Measurements from ENCODE around the gene GNG10.

Gene GNG10

DNA sequence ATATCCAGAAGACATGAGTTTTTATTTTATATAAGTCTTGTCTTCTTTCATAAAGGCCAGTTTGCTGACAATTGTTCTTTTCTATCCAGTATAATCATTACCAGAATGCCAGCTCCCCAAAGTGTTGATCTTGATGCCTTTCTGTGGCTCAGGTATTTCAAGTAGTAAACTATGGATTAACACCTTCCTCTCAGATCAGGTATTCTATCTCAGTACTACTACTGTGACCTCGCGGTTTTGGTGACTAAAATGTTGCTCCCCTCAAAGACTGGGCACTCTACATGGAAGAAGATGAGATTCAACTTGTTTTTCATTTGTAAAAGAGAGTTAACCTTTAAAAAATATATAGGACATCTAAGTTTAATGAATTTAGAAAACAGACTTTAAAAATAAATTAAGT lies 58.1 kb downstream of the GNG10 start:
- H2AFZ ChIP-seq (ENCODE audit: low read depth, low read length, severe bottlenecking), result no peak overlapping the region
- TF ChIP-seq EZH2phosphoT487 (conservative IDR thresholded peaks at IDR 0.05; ENCODE audit: low read length), result no peak
- TF ChIP-seq, protein P1, sequence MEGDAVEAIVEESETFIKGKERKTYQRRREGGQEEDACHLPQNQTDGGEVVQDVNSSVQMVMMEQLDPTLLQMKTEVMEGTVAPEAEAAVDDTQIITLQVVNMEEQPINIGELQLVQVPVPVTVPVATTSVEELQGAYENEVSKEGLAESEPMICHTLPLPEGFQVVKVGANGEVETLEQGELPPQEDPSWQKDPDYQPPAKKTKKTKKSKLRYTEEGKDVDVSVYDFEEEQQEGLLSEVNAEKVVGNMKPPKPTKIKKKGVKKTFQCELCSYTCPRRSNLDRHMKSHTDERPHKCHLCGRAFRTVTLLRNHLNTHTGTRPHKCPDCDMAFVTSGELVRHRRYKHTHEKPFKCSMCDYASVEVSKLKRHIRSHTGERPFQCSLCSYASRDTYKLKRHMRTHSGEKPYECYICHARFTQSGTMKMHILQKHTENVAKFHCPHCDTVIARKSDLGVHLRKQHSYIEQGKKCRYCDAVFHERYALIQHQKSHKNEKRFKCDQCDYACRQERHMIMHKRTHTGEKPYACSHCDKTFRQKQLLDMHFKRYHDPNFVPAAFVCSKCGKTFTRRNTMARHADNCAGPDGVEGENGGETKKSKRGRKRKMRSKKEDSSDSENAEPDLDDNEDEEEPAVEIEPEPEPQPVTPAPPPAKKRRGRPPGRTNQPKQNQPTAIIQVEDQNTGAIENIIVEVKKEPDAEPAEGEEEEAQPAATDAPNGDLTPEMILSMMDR (IDR thresholded peaks at IDR 0.05; ENCODE audit: insufficient read depth, low read length, poor library complexity, severe bottlenecking), result no peak
- H3K27me3 ChIP-seq (ENCODE audit: low read length), result no peaks in the 10 kb centered on the region
- no peak overlapping the region for H3K4me3 ChIP-seq (ENCODE audit: insufficient read depth, low read length, poor library complexity, severe bottlenecking)
- H3K9ac ChIP-seq (ENCODE audit: low read length), result no peak overlapping the region
- no peak overlapping the region for H3K4me2 ChIP-seq (ENCODE audit: low read depth, low read length, poor library complexity, severe bottlenecking)
- H3K79me2 ChIP-seq (ENCODE audit: insufficient read depth, low read length), result no peaks in the 10 kb centered on the region
- H3K36me3 ChIP-seq (ENCODE audit: low read length), result no peaks in the 10 kb centered on the region
- H3K27ac ChIP-seq (ENCODE audit: low read depth, low read length), result no peak overlapping the region
- H4K20me1 ChIP-seq (ENCODE audit: low read depth, low read length), result no peaks in the 10 kb centered on the region
- no peaks in the 10 kb centered on the region for H3K9me2 ChIP-seq (replicated peaks; ENCODE audit: insufficient read depth, low read length)
- H3K9me3 ChIP-seq (ENCODE audit: insufficient read depth, low read length), result no peaks in the 10 kb centered on the region
- H3F3A ChIP-seq (ENCODE audit: insufficient read depth), result no peaks in the 10 kb centered on the region

Measured in SU-DHL-6 (cell line).